Measurements from ENCODE around the gene ROBO1. TPM values are rescaled to one million over a fixed set of nuclear protein-coding genes. Genes with fewer than 3 reads are reported as not detected.

Gene ROBO1
- total and polyA plus RNA-seq, 2 of the 8 experiments (the other 6 are each of a cell fraction or from before 2014, with no cell fraction given), result 51.4 to 91.0 TPM

DNA sequence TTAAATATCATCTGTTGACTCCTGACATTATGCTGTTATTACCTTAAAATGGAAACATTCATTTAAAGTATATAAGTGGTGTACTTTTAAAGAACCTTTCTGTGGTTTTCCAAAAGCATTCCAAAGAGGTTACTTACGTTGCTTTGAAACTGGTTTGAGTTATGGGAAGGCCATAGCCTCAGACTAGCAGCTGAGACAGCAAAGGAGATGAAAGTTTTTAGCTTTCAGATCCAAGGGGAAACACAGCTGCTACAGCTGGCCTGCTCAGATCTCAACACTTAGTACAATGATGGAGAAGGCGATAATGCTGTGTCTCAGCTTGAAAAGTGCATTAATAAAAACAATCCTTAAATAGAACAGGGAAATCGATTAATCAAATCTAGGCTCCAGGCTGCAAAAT lies 921.1 kb downstream of the ROBO1 start:
- Histone ChIP-seq H3K23me2 (ENCODE audit: low read depth, low read length) (no peaks in the 10 kb centered on the region; the same call in 1 of the 2 replicates), H3K36me3 (ENCODE audit: control insufficient read depth in 2 of 4, insufficient read depth in 4 of 4, low read length in 3 of 4) (no peaks in the 10 kb centered on the region), H3K79me2 (ENCODE audit: control insufficient read depth in 1 of 2, insufficient read depth in 2 of 2, low read length in 2 of 2) (peaks cover 0 to 4% of the 10 kb centered on the region in 2 experiments; a peak in 2 of 4 replicates), H4K91ac (replicated peaks; ENCODE audit: insufficient read length, low read length) (no peak overlapping the region), H3K79me1 (ENCODE audit: low read depth, low read length) (no peaks in the 10 kb centered on the region), H2AFZ (ENCODE audit: low read length) (no peak overlapping the region), H3K9me3 (ENCODE audit: insufficient read depth in 2 of 2, low read depth in 1 of 2, low read length in 1 of 2) (no peaks in the 10 kb centered on the region), H3K4me3 (ENCODE audit: extremely low read depth in 1 of 4, insufficient read depth in 2 of 4, low read depth in 3 of 4, low read length in 4 of 4) (no peak overlapping the region), H3K27ac (ENCODE audit: low read depth, low read length) (no peak overlapping the region), H3K4ac (replicated peaks; ENCODE audit: insufficient read length, low read depth, low read length) (no peak overlapping the region), H3K9ac (replicated peaks in 1 of 4; ENCODE audit: extremely low read depth in 1 of 4, low read depth in 3 of 4, low read length in 3 of 4) (no peak overlapping the region), H3K18ac (ENCODE audit: extremely low read depth, low read length) (no peak overlapping the region), H4K5ac (ENCODE audit: insufficient read length, low read depth, low read length) (no peak overlapping the region), H4K8ac (ENCODE audit: extremely low read depth, insufficient read depth, low read length) (no peak overlapping the region), H2BK120ac (replicated peaks; ENCODE audit: low read depth, low read length) (no peak overlapping the region), H2BK15ac (ENCODE audit: low read length) (no peak overlapping the region), H3K4me1 (replicated peaks in 1 of 4; ENCODE audit: control insufficient read depth in 3 of 4, insufficient read depth in 4 of 4, low read length in 3 of 4) (peaks cover 0 to 3% (median 0%) of the 10 kb centered on the region in 4 experiments; a peak in 1 of 7 replicates), H3K27me3 (replicated peaks in 1 of 4; ENCODE audit: control insufficient read depth in 3 of 4, extremely low read depth in 1 of 4, insufficient read depth in 3 of 4, low read length in 3 of 4) (no peaks in the 10 kb centered on the region), H2AK5ac (ENCODE audit: low read depth, low read length) (no peak overlapping the region), H2BK20ac (ENCODE audit: low read length) (no peak overlapping the region), H3K23ac (ENCODE audit: insufficient read length) (no peak overlapping the region), H3K56ac (replicated peaks; ENCODE audit: insufficient read length, low read depth, low read length) (no peak overlapping the region), H4K20me1 (replicated peaks in 1 of 2; ENCODE audit: control insufficient read depth in 1 of 2, insufficient read depth in 2 of 2, low read length in 2 of 2) (no peaks in the 10 kb centered on the region), H3K14ac (ENCODE audit: insufficient read length) (no peak overlapping the region), H2BK12ac (ENCODE audit: low read depth, low read length) (no peak overlapping the region), H2BK5ac (ENCODE audit: low read depth, low read length) (no peak overlapping the region), H3K4me2 (ENCODE audit: insufficient read depth in 1 of 2, low read depth in 2 of 2, low read length in 2 of 2) (no peak overlapping the region)
- DNase-seq (ENCODE audit: low read depth in 1 of 2, low spot score in 2 of 2) (no peak), FAIRE-seq (no peak)
- TF ChIP-seq SRF (IDR thresholded peaks at IDR 0.05; ENCODE audit: low read depth, low read length) (no peak), CHD1 (IDR thresholded peaks at IDR 0.05; ENCODE audit: low read depth, low read length) (no peak), MAX (IDR thresholded peaks at IDR 0.05) (no peak), FOSL1 (IDR thresholded peaks at IDR 0.05; ENCODE audit: insufficient read depth, low read depth, low read length) (no peak), KDM5A (IDR thresholded peaks at IDR 0.05; ENCODE audit: low read length) (no peak)
- WGBS, 2 experiments (ENCODE audit: extremely low coverage in 1 of 2, insufficient coverage in 1 of 2, insufficient read length in 1 of 2, insufficient replicate concordance in 2 of 2, low coverage in 1 of 2, low lambda C conversion rate in 2 of 2, missing lambda C conversion rate in 1 of 2), result 69% methylated on average over 3 of the region's 3 CpGs; no CpG with 5 or more reads in 1 of the 2 experiments
- ChIA-PET POLR2A (ENCODE audit: partially characterized antibody) (no interaction called here), CTCF (ENCODE audit: partially characterized antibody) (interaction anchor here (1.5 kb wide), 1 partner anchor 10 kb away, joined by 3 read pairs; no protein-coding TSS in a partner anchor)
